ENCODE measurements around the gene KCNG3.

Gene KCNG3

GRCh38 chr2:42446503-42447271 lies 47.1 kb downstream of the KCNG3 start:
- no peak for TF ChIP-seq CTCF (IDR thresholded peaks at IDR 0.05; ENCODE audit: extremely low read depth, missing control alignments)
- DNase-seq (ENCODE audit: low spot score) = no peak

GRCh38 chr2:42443718-42444399 lies 49.9 kb downstream of the KCNG3 start:
- no peak for DNase-seq (ENCODE audit: low spot score)
- no peak for TF ChIP-seq CTCF (IDR thresholded peaks at IDR 0.05; ENCODE audit: extremely low read depth, missing control alignments)

- no peak for DNase-seq (ENCODE audit: low spot score)
- no peak for TF ChIP-seq CTCF (IDR thresholded peaks at IDR 0.05; ENCODE audit: extremely low read depth, missing control alignments)
Observed at GRCh38 chr2:42442774-42443173, 51.0 kb downstream of the KCNG3 start.

- DNase-seq (ENCODE audit: low spot score) = no peak
- no peak for TF ChIP-seq CTCF (IDR thresholded peaks at IDR 0.05; ENCODE audit: extremely low read depth, missing control alignments)
Observed at GRCh38 chr2:42438685-42439084, 55.1 kb downstream of the KCNG3 start.

- TF ChIP-seq CTCF (IDR thresholded peaks at IDR 0.05; ENCODE audit: extremely low read depth, missing control alignments) = no peak
- no peak for DNase-seq (ENCODE audit: low spot score)
Observed at GRCh38 chr2:42436370-42436769, 57.4 kb downstream of the KCNG3 start.

GRCh38 chr2:42435628-42436027 lies 58.2 kb downstream of the KCNG3 start:
- no peak for TF ChIP-seq CTCF (IDR thresholded peaks at IDR 0.05; ENCODE audit: extremely low read depth, missing control alignments)
- DNase-seq (ENCODE audit: low spot score) = no peak

GRCh38 chr2:42430188-42430587 lies 63.6 kb downstream of the KCNG3 start:
- no peak for TF ChIP-seq CTCF (IDR thresholded peaks at IDR 0.05; ENCODE audit: extremely low read depth, missing control alignments)
- DNase-seq (ENCODE audit: low spot score) = no peak

All from GM20000 (cell line).